ENCODE measurements around the gene EXOC4. TPM values are rescaled to one million over a fixed set of nuclear protein-coding genes. Genes with fewer than 3 reads are reported as not detected.

EXOC4 gene
- total RNA-seq, 1 experiment from 2014 or later = 71.0 TPM

GRCh38 chr7:133348250-133348649 is 95.4 kb downstream of the EXOC4 start:
- Histone ChIP-seq H3K4me1 (ENCODE audit: control insufficient read depth, insufficient read depth, low read length) (no peaks in the 10 kb centered on the region), H3K9me3 (ENCODE audit: control insufficient read depth, insufficient read depth, low read depth, low read length) (peaks cover 18% of the 10 kb centered on the region), H3K4me3 (ENCODE audit: low read depth in 2 of 2, low read length in 2 of 2) (no peak overlapping the region), H3K27me3 (ENCODE audit: control insufficient read depth, insufficient read depth, low read length) (no peaks in the 10 kb centered on the region), H3K36me3 (ENCODE audit: control insufficient read depth, insufficient read depth, low read length) (no peaks in the 10 kb centered on the region), H3K27ac (ENCODE audit: low read length) (no peak overlapping the region)
- no TSS peak for BruUV-seq (replicated peaks)
- intact Hi-C loops (cut with micrococcal nuclease; ENCODE audit: unreplicated experiment) (no loop called here), in situ Hi-C loops (cut with HindIII; ENCODE audit: low pct_unique_long_range_greater_than_20kb, low sequenced_read_pairs) (no loop called here)
- ChIA-PET CTCF (no interaction called here), POLR2A (interaction anchor here (0.7 kb wide), 1 partner anchor 445 kb away, joined by 4 read pairs; no protein-coding TSS in a partner anchor)
- no peak for ATAC-seq
- no peak for DNase-seq (ENCODE audit: low read depth, low spot score)
- TF ChIP-seq CTCF (IDR thresholded peaks at IDR 0.05) (no peak), TCF7L2 (IDR thresholded peaks at IDR 0.05; ENCODE audit: low read depth, low read length) (no peak), SIN3A (IDR thresholded peaks at IDR 0.05; ENCODE audit: borderline replicate concordance, insufficient read depth, low read depth, low read length) (no peak)
- TF ChIP-seq, protein P1, sequence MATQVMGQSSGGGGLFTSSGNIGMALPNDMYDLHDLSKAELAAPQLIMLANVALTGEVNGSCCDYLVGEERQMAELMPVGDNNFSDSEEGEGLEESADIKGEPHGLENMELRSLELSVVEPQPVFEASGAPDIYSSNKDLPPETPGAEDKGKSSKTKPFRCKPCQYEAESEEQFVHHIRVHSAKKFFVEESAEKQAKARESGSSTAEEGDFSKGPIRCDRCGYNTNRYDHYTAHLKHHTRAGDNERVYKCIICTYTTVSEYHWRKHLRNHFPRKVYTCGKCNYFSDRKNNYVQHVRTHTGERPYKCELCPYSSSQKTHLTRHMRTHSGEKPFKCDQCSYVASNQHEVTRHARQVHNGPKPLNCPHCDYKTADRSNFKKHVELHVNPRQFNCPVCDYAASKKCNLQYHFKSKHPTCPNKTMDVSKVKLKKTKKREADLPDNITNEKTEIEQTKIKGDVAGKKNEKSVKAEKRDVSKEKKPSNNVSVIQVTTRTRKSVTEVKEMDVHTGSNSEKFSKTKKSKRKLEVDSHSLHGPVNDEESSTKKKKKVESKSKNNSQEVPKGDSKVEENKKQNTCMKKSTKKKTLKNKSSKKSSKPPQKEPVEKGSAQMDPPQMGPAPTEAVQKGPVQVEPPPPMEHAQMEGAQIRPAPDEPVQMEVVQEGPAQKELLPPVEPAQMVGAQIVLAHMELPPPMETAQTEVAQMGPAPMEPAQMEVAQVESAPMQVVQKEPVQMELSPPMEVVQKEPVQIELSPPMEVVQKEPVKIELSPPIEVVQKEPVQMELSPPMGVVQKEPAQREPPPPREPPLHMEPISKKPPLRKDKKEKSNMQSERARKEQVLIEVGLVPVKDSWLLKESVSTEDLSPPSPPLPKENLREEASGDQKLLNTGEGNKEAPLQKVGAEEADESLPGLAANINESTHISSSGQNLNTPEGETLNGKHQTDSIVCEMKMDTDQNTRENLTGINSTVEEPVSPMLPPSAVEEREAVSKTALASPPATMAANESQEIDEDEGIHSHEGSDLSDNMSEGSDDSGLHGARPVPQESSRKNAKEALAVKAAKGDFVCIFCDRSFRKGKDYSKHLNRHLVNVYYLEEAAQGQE (IDR thresholded peaks at IDR 0.05; ENCODE audit: insufficient read depth in 1 of 2, low read depth in 2 of 2, low read length in 1 of 2) = no peak

- no peaks in the 10 kb centered on the region for H3K4me1 ChIP-seq (ENCODE audit: control insufficient read depth, insufficient read depth, low read length)
- intact Hi-C loops (cut with micrococcal nuclease; ENCODE audit: unreplicated experiment) (no loop called here), in situ Hi-C loops (cut with HindIII; ENCODE audit: low pct_unique_long_range_greater_than_20kb, low sequenced_read_pairs) (no loop called here)
- ChIA-PET CTCF (no interaction called here), POLR2A (interaction anchor here (0.7 kb wide), 1 partner anchor 444 kb away, joined by 4 read pairs; no protein-coding TSS in a partner anchor)
- no peak overlapping the region for H3K4me3 ChIP-seq (ENCODE audit: low read depth in 2 of 2, low read length in 2 of 2)
- H3K27me3 ChIP-seq (ENCODE audit: control insufficient read depth, insufficient read depth, low read length) = no peaks in the 10 kb centered on the region
- BruUV-seq (replicated peaks) = no TSS peak
- ATAC-seq (no peak), DNase-seq (ENCODE audit: low read depth, low spot score) (no peak)
- H3K36me3 ChIP-seq (ENCODE audit: control insufficient read depth, insufficient read depth, low read length) = no peaks in the 10 kb centered on the region
- TF ChIP-seq TCF7L2 (IDR thresholded peaks at IDR 0.05; ENCODE audit: low read depth, low read length) (no peak), CTCF (IDR thresholded peaks at IDR 0.05) (no peak), SIN3A (IDR thresholded peaks at IDR 0.05; ENCODE audit: borderline replicate concordance, insufficient read depth, low read depth, low read length) (no peak), POLR2AphosphoS5 (IDR thresholded peaks at IDR 0.05; ENCODE audit: low read depth, low read length) (no peak)
- TF ChIP-seq, protein P1 (IDR thresholded peaks at IDR 0.05; ENCODE audit: insufficient read depth in 1 of 2, low read depth in 2 of 2, low read length in 1 of 2) = no peak
- H3K27ac ChIP-seq (ENCODE audit: low read length) = no peak overlapping the region
- peaks cover 21% of the 10 kb centered on the region for H3K9me3 ChIP-seq (ENCODE audit: control insufficient read depth, insufficient read depth, low read depth, low read length)
These were observed 96.2 kb downstream of the EXOC4 start for GRCh38 chr7:133349101-133349500.

Data from Panc1 (cell line).